Activated CD8-positive, alpha-beta memory T cell treated with anti-CD3 and anti-CD28 coated beads for 1 hour (primary cell): Measurements from ENCODE around the gene CLCN5.

Experiments
- DNase-seq, 2 donors: peaks; one replicate each; pipeline ENCODE4 v3.0.0-alpha.2; 2020; ENCODE audit warnings: low read depth in 1 of 2; ENCODE audit errors: extremely low read depth in 1 of 2

The CLCN5 gene

GRCh38 chrX:49922291-49923241 is at the start of gene CLCN5:
Gene CLCN5 (plus strand): TSS chrX:49922596. CDS start chrX:49925299, 2,703 bp downstream.
- peak; percentile 81 to 86 for DNase-seq

DNA sequence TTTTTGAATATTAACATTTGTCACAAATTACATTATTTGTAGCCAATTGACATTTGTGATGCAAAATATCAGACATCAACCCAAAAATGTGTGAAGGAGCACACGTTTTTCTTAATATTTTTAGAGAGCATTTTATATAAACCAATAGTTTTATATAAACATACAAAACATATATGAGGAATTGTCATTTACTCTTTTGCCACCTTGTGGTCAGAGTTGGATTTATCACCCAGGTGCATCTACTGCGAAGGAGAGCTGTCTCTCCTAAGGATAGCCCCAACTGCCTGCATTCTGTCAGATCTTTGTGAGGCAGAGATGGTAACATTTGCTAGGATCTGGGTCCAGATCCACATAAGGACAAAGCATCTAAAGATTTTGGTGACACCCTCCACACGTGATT is 45.6 kb upstream of the CLCN5 start:
- DNase-seq: no peak

- no peak for DNase-seq
Observed at GRCh38 chrX:49877397-49878101, 44.8 kb upstream of the CLCN5 start.

DNA sequence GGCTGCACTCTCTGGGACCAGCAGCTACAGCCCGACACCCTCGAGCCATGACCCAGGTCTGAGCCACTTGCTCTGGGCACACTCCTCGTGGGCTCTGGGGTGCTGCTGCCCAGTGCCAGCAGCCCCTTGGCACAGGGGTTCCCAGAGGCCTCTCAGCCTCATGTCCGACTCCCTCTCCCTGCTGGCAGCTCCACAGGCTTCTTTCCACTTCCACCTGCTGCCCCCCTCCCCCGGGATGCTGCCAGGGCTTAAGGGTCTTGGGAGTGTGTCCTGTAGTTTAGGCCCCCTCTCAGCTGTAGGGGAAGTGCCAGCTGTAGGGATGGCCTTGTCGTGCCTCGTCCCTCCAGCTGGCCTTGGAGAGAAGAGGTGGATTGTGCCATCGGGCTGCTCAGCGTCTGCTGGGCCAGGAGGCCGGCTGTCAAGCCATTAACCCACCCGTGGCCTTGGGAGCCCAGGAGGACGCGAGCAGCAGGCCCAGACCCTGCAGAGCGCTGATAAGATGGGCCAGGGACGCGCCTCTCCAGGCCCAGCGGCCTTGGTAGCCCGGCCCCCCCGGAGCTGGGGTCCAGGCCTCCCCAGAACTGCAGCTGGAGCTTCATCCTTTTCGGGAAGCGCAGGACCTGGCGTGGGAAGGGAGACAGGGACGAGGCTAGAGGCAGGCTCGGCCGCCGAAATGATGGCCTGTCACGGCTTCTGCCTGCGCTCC is 44.1 kb upstream of the CLCN5 start:
- DNase-seq: no peak

DNA sequence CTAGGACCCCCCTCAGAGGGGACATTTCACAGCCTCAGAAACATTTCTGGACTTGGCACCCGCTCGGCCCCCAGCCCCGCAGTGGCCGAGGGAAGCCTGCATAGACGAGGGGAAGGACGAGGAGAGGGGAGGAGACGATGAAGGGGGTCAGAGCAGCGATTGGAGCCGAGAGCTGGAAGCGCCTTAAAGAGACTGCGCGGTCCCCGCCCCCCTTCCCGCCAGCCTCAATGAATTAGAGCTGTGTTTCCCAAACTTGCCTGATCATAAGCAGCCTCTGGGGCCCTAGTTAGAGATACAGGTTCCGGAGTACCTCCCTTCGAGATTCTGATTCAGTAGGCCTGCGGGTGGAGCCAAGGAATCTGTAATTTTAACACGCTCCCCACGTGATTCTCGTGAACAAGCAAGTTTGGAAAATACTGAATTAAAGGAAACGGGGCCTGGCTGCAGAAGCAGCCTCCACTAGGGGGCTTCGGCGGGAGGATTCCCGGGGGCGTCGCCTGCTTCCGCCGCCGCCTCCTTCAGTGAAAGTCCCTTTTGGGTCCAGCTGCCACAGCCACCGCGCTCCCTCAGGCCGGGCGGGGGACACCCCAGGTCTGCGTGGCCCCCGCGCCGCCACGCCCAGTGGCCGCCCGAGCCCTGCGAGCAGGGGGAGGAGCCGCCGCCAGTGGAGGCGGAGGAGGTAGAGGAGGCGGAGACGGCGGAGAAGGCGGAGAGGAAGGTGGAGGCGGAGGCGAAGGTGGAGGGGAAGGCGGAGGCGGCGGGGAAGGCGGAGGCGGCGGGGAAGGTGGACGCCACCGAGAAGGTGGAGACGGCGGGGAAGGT is 43.4 kb upstream of the CLCN5 start, which contains the start of gene USP27X:
USP27X (plus strand) TSS at position 651 of the 822 bp plus-strand sequence. CDS start 824 bp downstream, outside the sequence.
- peak; percentile 46 to 65 for DNase-seq

GRCh38 chrX:49879656-49880277 is 42.6 kb upstream of the CLCN5 start:
- DNase-seq: no peak

DNA sequence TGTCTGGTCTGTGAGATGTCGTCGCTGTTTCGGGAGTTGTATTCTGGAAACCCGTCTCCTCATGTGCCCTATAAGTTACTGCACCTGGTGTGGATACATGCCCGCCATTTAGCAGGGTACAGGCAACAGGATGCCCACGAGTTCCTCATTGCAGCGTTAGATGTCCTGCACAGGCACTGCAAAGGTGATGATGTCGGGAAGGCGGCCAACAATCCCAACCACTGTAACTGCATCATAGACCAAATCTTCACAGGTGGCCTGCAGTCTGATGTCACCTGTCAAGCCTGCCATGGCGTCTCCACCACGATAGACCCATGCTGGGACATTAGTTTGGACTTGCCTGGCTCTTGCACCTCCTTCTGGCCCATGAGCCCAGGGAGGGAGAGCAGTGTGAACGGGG is 41.7 kb upstream of the CLCN5 start:
- DNase-seq: no peak

GRCh38 chrX:49884290-49884862 is 38.0 kb upstream of the CLCN5 start:
- DNase-seq: peak in 1 of 2 donors; percentile 25

DNA sequence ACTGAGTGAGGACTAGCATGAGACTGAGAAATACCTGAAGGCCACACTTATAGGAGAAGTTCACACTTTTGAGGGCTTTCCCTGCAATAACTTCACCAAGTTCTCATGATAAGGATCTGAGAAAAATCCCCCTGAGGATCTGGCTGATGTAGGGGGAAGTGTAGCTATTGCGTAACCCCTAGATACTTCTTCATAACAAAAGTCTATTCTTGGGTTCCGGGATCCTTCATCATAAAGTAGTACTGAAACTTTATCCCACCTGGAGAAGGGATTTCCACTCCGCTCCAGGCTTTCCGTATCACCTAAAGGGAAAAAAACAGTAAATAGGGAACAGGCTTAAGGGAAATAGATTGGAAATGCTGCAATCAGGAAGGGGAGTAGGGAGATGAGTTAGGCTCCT is 29.9 kb upstream of the CLCN5 start:
- DNase-seq: no peak

- no peak for DNase-seq
Observed at GRCh38 chrX:49896951-49897350, 25.4 kb upstream of the CLCN5 start.

DNA sequence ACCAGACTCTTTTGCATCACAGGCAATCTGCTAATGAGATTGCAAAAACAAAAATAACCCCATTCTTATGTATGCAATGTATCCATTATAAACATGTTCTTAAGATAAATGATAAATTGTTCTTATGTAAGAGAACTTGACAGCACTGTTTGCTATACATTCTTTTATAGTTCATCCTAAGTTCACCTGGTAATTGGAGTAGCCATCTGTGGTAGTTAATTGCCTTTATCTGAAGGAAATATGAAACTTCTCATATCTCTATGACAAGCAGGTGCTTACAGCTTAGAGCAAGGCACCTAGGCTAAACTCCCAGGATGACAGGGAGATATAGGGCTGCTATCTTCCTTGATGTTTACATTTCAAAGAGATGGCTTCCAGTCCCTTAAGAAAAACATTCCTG is 21.3 kb upstream of the CLCN5 start:
- no peak for DNase-seq

GRCh38 chrX:49910344-49910743 is 12.1 kb upstream of the CLCN5 start:
- DNase-seq: no peak

- DNase-seq: no peak
Observed at GRCh38 chrX:49912086-49912485, 10.3 kb upstream of the CLCN5 start.

DNA sequence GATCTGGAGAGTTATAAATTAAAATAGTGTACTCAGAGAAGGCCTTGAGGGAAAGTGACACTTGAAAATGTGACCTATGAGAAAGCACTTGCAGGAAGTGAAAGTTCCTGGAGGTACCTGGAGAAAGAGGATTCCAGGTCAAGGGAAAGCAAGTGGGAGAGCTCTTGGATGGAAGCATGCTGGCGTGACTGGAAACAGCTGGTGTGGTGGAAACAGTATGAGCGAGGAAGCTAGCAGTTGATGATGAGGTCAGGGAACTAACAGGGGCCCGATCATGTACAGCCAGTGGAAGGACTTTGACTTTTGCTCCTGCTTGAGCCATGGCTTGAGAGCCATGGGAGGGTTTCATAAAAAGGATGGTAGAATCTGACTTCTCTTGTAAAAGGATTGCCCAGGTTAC is 9.5 kb upstream of the CLCN5 start:
- DNase-seq: no peak

DNA sequence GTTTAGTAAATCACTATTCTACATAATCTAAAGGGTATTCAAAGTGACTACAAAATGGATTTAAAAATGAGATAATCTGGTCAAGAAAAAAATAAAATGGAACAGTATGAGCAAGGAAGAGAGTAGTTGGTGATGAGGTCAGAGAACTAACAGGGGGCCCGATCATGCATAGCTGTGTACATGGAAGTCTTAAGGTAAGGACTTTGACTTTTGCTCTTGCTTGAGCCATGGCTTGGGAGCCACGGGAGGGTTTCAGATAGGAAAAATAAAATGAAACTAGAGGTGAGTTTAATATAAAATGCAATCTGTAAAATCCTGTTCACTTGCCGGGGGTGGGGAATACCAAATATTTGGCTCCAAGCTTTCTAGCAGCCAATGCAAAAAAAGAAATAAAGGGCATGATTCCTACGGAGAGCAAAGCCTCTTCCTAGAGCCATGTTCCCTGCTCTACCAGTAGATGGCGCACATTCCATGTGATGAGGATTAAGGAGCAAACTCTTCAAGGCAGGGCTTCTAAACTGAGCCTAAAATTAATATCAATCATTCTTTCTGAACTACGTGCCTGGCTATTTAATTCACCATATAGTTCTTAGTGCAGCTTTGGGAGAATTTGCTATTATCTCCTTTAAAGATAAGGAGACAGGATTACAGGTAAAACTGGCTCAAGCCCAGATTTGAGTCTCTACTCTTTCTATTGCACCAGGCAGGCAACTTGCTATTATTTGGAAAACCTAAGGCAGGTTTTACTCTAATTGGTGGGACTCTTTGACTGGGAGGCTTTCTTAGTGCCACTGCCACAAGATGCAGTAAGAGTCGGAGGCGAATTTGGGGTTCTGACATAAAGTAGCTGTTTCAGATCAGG is 6.8 kb upstream of the CLCN5 start:
- DNase-seq: peak; percentile 10 to 11

- DNase-seq: peak in 1 of 2 donors; percentile 1
Observed at GRCh38 chrX:49919617-49920016, 2.8 kb upstream of the CLCN5 start.

- DNase-seq: no peak
Observed at GRCh38 chrX:49921109-49921508, 1.3 kb upstream of the CLCN5 start.

- DNase-seq: no peak
Observed at GRCh38 chrX:49925176-49925575, 2.8 kb downstream of the CLCN5 start.

- no peak for DNase-seq
Observed at GRCh38 chrX:49930039-49930438, 7.6 kb downstream of the CLCN5 start.
